ENCODE measurements around the gene PKP1.

- TF ChIP-seq CTCF (IDR thresholded peaks at IDR 0.05) (no peak), POLR2A (IDR thresholded peaks at IDR 0.05) (no peak)
Measured at GRCh38 chr1:201371792-201372191, 88.5 kb downstream of the PKP1 start.
